NCI-H82 treated with DMSO at 0.1 percent for 48 hours (cell line): ENCODE data around the gene GAGE12E.
"Not testable (repeated sequence)": the region's sequence is repeated elsewhere in the genome, so short reads cannot be mapped to it uniquely, and the experiment has no call there.

Experiments used
- DNase-seq: peaks from one replicate; lab custom pipeline; 2025; ENCODE audit not compliant: unreplicated experiment; lab: John Stamatoyannopoulos, UW

GAGE12E gene, protein sequence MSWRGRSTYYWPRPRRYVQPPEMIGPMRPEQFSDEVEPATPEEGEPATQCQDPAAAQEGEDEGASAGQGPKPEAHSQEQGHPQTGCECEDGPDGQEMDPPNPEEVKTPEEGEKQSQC

DNA sequence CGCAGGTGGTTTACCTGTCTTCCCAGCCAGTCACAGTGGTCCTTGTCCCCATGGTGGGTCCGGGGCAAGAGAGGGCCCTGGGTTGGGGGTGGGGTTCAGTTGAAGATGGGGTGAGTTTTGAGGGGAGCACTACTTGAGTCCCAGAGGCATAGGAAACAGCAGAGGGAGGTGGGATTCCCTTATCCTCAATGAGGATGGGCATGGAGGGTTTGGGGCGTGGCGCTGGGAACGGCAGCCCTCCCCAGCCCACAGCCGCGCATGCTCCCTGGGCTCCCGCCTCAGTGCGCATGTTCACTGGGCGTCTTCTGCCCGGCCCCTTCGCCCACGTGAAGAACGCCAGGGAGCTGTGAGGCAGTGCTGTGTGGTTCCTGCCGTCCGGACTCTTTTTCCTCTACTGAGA is at the start of gene GAGE12E:
TSS of gene GAGE12E (plus strand) at position 301 of the 400 bp plus-strand sequence. CDS start 1,155 bp downstream, outside the sequence.
- DNase-seq: not testable (repeated sequence)

DNA sequence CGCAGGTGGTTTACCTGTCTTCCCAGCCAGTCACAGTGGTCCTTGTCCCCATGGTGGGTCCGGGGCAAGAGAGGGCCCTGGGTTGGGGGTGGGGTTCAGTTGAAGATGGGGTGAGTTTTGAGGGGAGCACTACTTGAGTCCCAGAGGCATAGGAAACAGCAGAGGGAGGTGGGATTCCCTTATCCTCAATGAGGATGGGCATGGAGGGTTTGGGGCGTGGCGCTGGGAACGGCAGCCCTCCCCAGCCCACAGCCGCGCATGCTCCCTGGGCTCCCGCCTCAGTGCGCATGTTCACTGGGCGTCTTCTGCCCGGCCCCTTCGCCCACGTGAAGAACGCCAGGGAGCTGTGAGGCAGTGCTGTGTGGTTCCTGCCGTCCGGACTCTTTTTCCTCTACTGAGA is 19.2 kb upstream of the GAGE12E start, which contains the start of gene GAGE12C:
TSS of gene GAGE12C (plus strand) at position 301 of the 400 bp plus-strand sequence. CDS start 1,155 bp downstream, outside the sequence.
- DNase-seq: not testable (repeated sequence)

GRCh38 chrX:49541433-49541832 is 9.7 kb upstream of the GAGE12E start, which contains the start of gene GAGE12D:
Gene GAGE12D, plus strand, starts transcription at chrX:49541733. Its CDS starts 1,155 bp downstream, at chrX:49542888.
- not testable (repeated sequence) for DNase-seq

- not testable (repeated sequence) for DNase-seq
Observed at GRCh38 chrX:49560542-49560941, 9.5 kb downstream of the GAGE12E start, which contains the start of gene GAGE12F. Gene GAGE12F, plus strand, starts transcription at chrX:49560842. Its CDS starts 1,155 bp downstream, at chrX:49561997.

DNA sequence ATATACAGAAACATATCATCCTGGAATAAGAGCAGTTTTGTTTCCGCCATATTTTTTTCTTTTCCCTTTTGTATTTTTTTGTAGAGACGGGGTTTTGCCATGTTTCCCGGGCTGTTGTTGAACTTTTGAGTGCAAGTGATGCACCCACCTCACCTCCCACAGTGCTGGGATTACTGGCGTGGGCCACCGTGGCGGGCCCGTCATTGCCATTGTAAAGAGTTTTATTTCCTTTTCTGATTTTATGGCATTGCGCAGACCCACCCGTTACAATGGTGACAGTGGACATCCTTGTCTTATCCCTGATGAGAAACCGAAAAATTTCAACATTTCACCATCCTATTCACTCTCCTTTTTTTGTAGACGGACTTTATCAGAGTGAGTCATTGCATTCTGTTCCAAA is 17.6 kb downstream of the GAGE12E start:
- DNase-seq: not testable (repeated sequence)

- not testable (repeated sequence) for DNase-seq
Observed at GRCh38 chrX:49569152-49569551, 18.1 kb downstream of the GAGE12E start.

GRCh38 chrX:49570100-49570499 is 19.0 kb downstream of the GAGE12E start, which contains the start of gene GAGE12G:
Gene GAGE12G, plus strand, starts transcription at chrX:49570400. Its CDS starts 1,155 bp downstream, at chrX:49571555.
- not testable (repeated sequence) for DNase-seq

DNA sequence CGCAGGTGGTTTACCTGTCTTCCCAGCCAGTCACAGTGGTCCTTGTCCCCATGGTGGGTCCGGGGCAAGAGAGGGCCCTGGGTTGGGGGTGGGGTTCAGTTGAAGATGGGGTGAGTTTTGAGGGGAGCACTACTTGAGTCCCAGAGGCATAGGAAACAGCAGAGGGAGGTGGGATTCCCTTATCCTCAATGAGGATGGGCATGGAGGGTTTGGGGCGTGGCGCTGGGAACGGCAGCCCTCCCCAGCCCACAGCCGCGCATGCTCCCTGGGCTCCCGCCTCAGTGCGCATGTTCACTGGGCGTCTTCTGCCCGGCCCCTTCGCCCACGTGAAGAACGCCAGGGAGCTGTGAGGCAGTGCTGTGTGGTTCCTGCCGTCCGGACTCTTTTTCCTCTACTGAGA is 28.6 kb downstream of the GAGE12E start, which contains the start of gene GAGE12H:
TSS of gene GAGE12H (plus strand) at position 301 of the 400 bp plus-strand sequence. CDS start 1,155 bp downstream, outside the sequence.
- DNase-seq: not testable (repeated sequence)

DNA sequence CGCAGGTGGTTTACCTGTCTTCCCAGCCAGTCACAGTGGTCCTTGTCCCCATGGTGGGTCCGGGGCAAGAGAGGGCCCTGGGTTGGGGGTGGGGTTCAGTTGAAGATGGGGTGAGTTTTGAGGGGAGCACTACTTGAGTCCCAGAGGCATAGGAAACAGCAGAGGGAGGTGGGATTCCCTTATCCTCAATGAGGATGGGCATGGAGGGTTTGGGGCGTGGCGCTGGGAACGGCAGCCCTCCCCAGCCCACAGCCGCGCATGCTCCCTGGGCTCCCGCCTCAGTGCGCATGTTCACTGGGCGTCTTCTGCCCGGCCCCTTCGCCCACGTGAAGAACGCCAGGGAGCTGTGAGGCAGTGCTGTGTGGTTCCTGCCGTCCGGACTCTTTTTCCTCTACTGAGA is 38.1 kb downstream of the GAGE12E start, which contains the start of gene GAGE2A:
TSS of gene GAGE2A (plus strand) at position 301 of the 400 bp plus-strand sequence. CDS start 1,155 bp downstream, outside the sequence.
- DNase-seq: not testable (repeated sequence)

- DNase-seq: not testable (repeated sequence)
Observed at GRCh38 chrX:49589769-49590478, 38.8 kb downstream of the GAGE12E start.

DNA sequence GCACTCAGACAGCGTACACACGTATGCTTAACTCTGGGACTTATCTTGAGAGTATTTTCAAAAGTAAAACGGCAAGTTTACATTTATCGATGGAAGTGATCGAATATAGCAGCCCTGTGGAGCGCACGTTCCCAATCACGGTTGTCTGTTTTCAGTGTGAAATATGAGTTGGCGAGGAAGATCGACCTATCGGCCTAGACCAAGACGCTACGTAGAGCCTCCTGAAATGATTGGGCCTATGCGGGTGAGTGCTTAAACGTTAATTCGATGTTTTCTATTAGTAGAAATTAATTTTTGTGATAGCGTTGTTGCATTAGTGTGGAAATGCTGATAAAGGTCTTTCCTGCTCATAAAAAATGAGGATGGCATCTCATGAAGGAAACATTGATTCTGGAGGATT is 39.4 kb downstream of the GAGE12E start:
- not testable (repeated sequence) for DNase-seq

DNA sequence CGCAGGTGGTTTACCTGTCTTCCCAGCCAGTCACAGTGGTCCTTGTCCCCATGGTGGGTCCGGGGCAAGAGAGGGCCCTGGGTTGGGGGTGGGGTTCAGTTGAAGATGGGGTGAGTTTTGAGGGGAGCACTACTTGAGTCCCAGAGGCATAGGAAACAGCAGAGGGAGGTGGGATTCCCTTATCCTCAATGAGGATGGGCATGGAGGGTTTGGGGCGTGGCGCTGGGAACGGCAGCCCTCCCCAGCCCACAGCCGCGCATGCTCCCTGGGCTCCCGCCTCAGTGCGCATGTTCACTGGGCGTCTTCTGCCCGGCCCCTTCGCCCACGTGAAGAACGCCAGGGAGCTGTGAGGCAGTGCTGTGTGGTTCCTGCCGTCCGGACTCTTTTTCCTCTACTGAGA is 47.6 kb downstream of the GAGE12E start, which contains the start of gene GAGE1:
TSS of gene GAGE1 (plus strand) at position 301 of the 400 bp plus-strand sequence. CDS start 1,155 bp downstream, outside the sequence.
- not testable (repeated sequence) for DNase-seq
